Subcutaneous abdominal adipose tissue (tissue), 5 donors: Measurements from ENCODE around the gene DNASE1L2.

Experiments
- H3K27ac ChIP-seq: one replicate; pipeline ENCODE4 v1.7.0; 2013; ENCODE audit warnings: low read depth, mild to moderate bottlenecking, inconsistent platforms, low read length, moderate library complexity
- H3K27me3 ChIP-seq, 5 donors: one replicate each; pipeline ENCODE4 v1.7.0; 2013; ENCODE audit warnings: low read length in 5 of 5, inconsistent platforms in 1 of 5; ENCODE audit not compliant: control insufficient read depth in 5 of 5, insufficient read depth in 4 of 5
- H3K36me3 ChIP-seq, 5 donors: one replicate each; pipeline ENCODE4 v1.7.0; 2013; ENCODE audit warnings: low read length in 5 of 5; ENCODE audit not compliant: control insufficient read depth in 5 of 5, insufficient read depth in 5 of 5
- H3K4me1 ChIP-seq, 5 donors: one replicate each; pipeline ENCODE4 v1.7.0; 2013; ENCODE audit warnings: low read length in 5 of 5, mild to moderate bottlenecking in 3 of 5, moderate library complexity in 1 of 5; ENCODE audit not compliant: control insufficient read depth in 5 of 5, insufficient read depth in 5 of 5
- H3K4me3 ChIP-seq, 5 donors: one replicate each; pipeline ENCODE4 v1.7.0; 2013; ENCODE audit warnings: low read length in 5 of 5, low read depth in 1 of 5
- H3K9ac ChIP-seq, 5 donors: one replicate each; pipeline ENCODE4 v1.7.0; 2013; ENCODE audit warnings: low read length in 5 of 5, mild to moderate bottlenecking in 4 of 5, moderate library complexity in 3 of 5
- H3K9me3 ChIP-seq, 5 donors: one replicate each; pipeline ENCODE4 v1.7.0; 2013; ENCODE audit warnings: low read length in 5 of 5; ENCODE audit not compliant: control insufficient read depth in 5 of 5
- donor health status: healthy.
- donor health status: healthy.
- donor health status: healthy.
- donor health status: healthy.
- donor health status: healthy.

The DNASE1L2 gene

GRCh38 chr16:2236337-2237101 is at the start of gene DNASE1L2:
Gene DNASE1L2 (plus strand): TSS chr16:2236444. CDS start chr16:2236817, 373 bp downstream.
- H3K27ac ChIP-seq, result no peak within 1 kb of the TSS
- H3K9ac ChIP-seq, result peak within 1 kb of the TSS in 1 of 5 donors; percentile 47
- H3K36me3 ChIP-seq, result peaks cover 0 to 52% (median 47%) of the 10 kb centered on the region in 5 donors
- no peaks in the 10 kb centered on the region for H3K9me3 ChIP-seq
- H3K4me1 ChIP-seq, result peaks cover 0 to 23% (median 17%) of the 10 kb centered on the region in 5 donors
- peaks cover 0 to 18% (median 8%) of the 10 kb centered on the region in 5 donors for H3K27me3 ChIP-seq
- peak within 1 kb of the TSS in 3 of 5 donors; percentile 6 to 49 (median 48) for H3K4me3 ChIP-seq

- H3K27me3 ChIP-seq, result peaks cover 0 to 3% (median 0%) of the 10 kb centered on the region in 5 donors
- H3K9me3 ChIP-seq, result peaks cover 0 to 6% (median 0%) of the 10 kb centered on the region in 5 donors
- H3K36me3 ChIP-seq, result no peaks in the 10 kb centered on the region
- H3K27ac ChIP-seq, result no peak overlapping the region
- H3K9ac ChIP-seq, result no peak overlapping the region
- no peak overlapping the region for H3K4me3 ChIP-seq
- no peaks in the 10 kb centered on the region for H3K4me1 ChIP-seq
These were observed 49.7 kb upstream of the DNASE1L2 start for GRCh38 chr16:2186505-2186904.

DNA sequence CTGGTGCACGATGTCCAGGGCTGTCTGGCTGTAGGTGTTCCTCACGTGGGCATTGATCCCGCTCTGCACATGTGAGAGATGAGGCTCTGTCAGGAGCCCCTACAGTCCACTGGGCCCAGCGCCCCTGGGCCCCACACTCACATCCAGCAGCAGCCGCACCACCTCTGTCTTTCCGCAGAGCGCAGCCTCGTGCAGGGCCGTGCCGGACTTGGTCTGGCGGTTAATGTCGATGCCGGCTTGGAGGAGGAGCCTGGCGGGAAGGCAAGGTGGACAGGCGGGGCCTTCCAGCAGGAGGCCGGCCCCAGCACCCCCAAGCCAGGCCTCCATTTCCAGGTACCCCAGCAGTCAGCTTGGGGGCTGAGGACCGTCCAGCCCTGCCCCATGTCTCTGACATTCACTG is 49.0 kb upstream of the DNASE1L2 start:
- Histone ChIP-seq H3K9ac (no peak overlapping the region), H3K9me3 (peaks cover 0 to under 1% (median 0%) of the 10 kb centered on the region in 5 donors), H3K27ac (no peak overlapping the region), H3K36me3 (no peaks in the 10 kb centered on the region), H3K4me3 (no peak overlapping the region), H3K4me1 (no peaks in the 10 kb centered on the region), H3K27me3 (peaks cover 0 to 4% (median 0%) of the 10 kb centered on the region in 5 donors)

GRCh38 chr16:2188395-2188794 is 47.8 kb upstream of the DNASE1L2 start:
- no peaks in the 10 kb centered on the region for H3K4me1 ChIP-seq
- H3K9me3 ChIP-seq, result no peaks in the 10 kb centered on the region
- no peaks in the 10 kb centered on the region for H3K36me3 ChIP-seq
- no peak overlapping the region for H3K4me3 ChIP-seq
- no peak overlapping the region for H3K9ac ChIP-seq
- no peak overlapping the region for H3K27ac ChIP-seq
- H3K27me3 ChIP-seq, result peaks cover 0 to 8% (median under 1%) of the 10 kb centered on the region in 5 donors

DNA sequence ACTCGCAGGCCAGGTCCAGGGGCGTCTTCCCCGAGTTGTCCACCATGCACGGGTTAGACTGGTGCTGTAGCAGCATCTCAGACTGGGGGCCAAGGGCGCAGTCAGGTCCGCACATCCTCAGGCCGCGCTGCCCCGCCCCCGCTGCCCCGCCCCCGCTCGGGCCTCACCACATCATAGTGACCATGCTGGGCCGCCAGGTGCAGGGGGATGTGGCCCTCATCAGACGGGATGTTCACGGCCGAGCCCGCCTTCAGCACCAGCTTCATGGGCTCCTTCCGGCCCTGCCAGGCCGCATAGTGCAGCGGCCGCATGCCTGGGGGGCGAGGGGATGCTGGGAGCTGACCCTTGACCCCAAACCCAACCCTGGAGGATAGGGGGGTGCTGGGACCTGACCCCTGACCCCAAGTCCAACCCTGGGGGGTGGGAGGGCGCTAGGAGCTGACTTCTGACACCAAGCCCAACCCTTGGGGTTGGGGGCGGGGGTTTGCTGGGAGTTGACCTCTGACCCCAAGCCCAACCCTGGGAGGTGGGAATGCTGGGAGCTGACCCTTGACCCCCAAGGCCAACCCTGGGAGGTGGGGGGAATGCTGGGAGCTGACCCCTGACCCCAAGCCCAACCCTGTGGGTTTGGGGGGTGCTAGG is 46.9 kb upstream of the DNASE1L2 start:
- Histone ChIP-seq H3K4me3 (no peak overlapping the region), H3K27me3 (peaks cover 4 to 16% (median 10%) of the 10 kb centered on the region in 5 donors), H3K9me3 (no peaks in the 10 kb centered on the region), H3K36me3 (no peaks in the 10 kb centered on the region), H3K4me1 (no peaks in the 10 kb centered on the region), H3K9ac (no peak overlapping the region), H3K27ac (no peak overlapping the region)

DNA sequence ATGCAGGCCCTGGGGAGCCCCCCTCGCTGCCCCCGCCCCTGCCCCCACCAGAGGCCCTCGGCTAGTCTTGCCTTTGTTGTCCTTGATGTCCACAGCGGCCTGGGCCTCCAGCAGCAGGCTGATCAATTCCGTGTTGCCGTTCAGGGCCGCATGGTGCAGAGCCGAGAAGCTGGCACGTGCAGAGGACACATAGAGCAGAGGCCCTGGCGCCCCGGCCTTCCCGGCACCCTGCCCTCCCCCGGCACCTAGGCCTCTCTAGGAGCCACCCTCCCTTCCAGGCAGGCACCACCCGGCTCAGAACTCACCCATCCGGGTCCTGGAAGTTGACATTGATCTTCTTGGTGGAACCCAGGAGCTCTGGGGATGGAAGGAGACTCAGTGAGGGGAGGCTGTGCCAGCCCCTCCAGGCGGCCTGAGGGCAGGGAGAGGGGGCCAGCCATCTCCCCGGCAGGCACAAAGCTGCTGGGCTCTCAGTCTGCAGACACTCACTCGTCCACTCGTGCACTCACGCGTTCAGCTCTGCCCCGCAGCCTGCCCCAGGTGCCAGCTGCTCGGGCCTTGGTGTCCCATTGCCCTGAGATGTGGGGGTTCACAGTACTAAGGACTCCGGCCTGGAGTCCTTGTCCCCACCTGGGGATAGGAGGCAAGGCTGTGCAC is 46.1 kb upstream of the DNASE1L2 start:
- H3K27me3 ChIP-seq, result peaks cover 10 to 21% (median 18%) of the 10 kb centered on the region in 5 donors
- no peak overlapping the region for H3K4me3 ChIP-seq
- no peak overlapping the region for H3K27ac ChIP-seq
- H3K36me3 ChIP-seq, result no peaks in the 10 kb centered on the region
- H3K9me3 ChIP-seq, result no peaks in the 10 kb centered on the region
- no peaks in the 10 kb centered on the region for H3K4me1 ChIP-seq
- no peak overlapping the region for H3K9ac ChIP-seq

DNA sequence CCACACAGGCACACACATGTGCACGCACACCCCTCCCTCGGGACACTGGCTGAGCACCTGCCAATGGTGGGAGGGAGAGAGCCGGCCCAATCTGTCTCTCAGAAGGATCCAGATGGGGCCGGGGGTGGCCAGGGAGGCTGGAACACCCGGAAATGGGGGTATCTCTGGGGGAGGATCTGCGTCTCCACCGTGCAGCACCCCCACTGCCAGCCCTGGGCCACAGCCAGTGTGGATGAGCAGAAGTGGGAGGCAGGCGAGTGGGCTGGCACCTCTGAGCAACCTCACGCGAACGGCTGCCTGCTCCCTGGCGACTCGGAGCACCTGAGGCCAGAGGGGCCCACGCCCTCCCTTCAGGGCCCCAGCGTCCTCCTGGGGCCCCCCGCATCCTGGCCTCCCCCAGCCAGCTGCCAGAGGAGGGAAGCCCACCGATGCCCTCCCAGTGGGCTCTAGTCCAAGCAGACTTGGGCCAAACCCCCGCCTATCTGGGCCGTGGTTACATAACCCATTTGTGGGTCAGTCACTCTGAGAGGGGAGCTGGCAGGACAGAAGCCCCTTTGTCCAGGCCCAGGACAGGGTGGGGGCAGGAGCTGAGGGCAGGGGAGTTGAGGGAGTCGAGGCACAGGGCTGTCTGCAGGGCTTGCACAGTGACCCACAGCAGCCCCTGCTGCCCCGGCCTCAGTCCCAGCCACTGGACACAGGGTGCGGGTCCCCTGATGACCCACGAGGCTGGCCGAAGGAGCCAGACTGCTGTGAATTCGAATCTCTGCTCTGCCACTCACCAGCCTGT is 45.4 kb upstream of the DNASE1L2 start:
- Histone ChIP-seq H3K36me3 (no peaks in the 10 kb centered on the region), H3K27ac (no peak overlapping the region), H3K4me1 (peaks cover 0 to 6% (median 6%) of the 10 kb centered on the region in 5 donors), H3K9ac (no peak overlapping the region), H3K27me3 (peaks cover 17 to 26% (median 24%) of the 10 kb centered on the region in 5 donors), H3K9me3 (no peaks in the 10 kb centered on the region), H3K4me3 (no peak overlapping the region)

GRCh38 chr16:2191446-2191706 is 44.9 kb upstream of the DNASE1L2 start:
- Histone ChIP-seq H3K9me3 (no peaks in the 10 kb centered on the region), H3K9ac (no peak overlapping the region), H3K4me1 (peaks cover 0 to 8% (median 6%) of the 10 kb centered on the region in 5 donors), H3K27ac (no peak overlapping the region), H3K36me3 (no peaks in the 10 kb centered on the region), H3K4me3 (no peak overlapping the region), H3K27me3 (peaks cover 17 to 26% (median 24%) of the 10 kb centered on the region in 5 donors)

- Histone ChIP-seq H3K36me3 (no peaks in the 10 kb centered on the region), H3K9ac (no peak overlapping the region), H3K4me3 (no peak overlapping the region), H3K9me3 (no peaks in the 10 kb centered on the region), H3K4me1 (peaks cover 0 to 10% (median 6%) of the 10 kb centered on the region in 5 donors), H3K27ac (no peak overlapping the region), H3K27me3 (peaks cover 29 to 46% (median 38%) of the 10 kb centered on the region in 5 donors)
These were observed 41.9 kb upstream of the DNASE1L2 start for GRCh38 chr16:2194166-2194834.
